ENCODE data around the gene NFX1.

- TF ChIP-seq CREB5 (CRISPR knock-in tag; IDR thresholded peaks at IDR 0.05; ENCODE audit: low read depth) = no peak
- no peak for TF ChIP-seq CSDC2 (CRISPR knock-in tag; IDR thresholded peaks at IDR 0.05)
- no peak for TF ChIP-seq RARB (CRISPR knock-in tag; IDR thresholded peaks at IDR 0.05)
- TF ChIP-seq ARNTL (CRISPR knock-in tag; IDR thresholded peaks at IDR 0.05; ENCODE audit: borderline replicate concordance, low read depth) = no peak
- TF ChIP-seq TCF4 (CRISPR knock-in tag; IDR thresholded peaks at IDR 0.05; ENCODE audit: borderline replicate concordance) = no peak
- TF ChIP-seq GLIS3 (CRISPR knock-in tag; IDR thresholded peaks at IDR 0.05) = no peak
- no peak for TF ChIP-seq ZNF565 (CRISPR knock-in tag; conservative IDR thresholded peaks at IDR 0.05; ENCODE audit: low read depth)
- no peak for TF ChIP-seq ZFP30 (CRISPR knock-in tag; IDR thresholded peaks at IDR 0.05)
- no peak for TF ChIP-seq PATZ1 (CRISPR knock-in tag; IDR thresholded peaks at IDR 0.05; ENCODE audit: borderline replicate concordance)
These were observed 124.7 kb downstream of the NFX1 start for GRCh38 chr9:33414889-33415500.

Measured in SK-N-SH treated with all-trans-retinoic acid at 6 μM for 48 hours (cell line).